Measurements from ENCODE around the gene SGK2. TPM values are rescaled to one million over a fixed set of nuclear protein-coding genes. Genes with fewer than 3 reads are reported as not detected.

SGK2 gene
- total RNA-seq, 2 experiments from 2014 or later = 0.41 to 0.48 TPM

- intact Hi-C loops (cut with micrococcal nuclease; ENCODE audit: unreplicated experiment) = no loop called here
- no peak for DNase-seq (ENCODE audit: low spot score)
- Histone ChIP-seq H3K9me2 (ENCODE audit: insufficient read depth, low read length) (no peaks in the 10 kb centered on the region), H3K4me1 (ENCODE audit: insufficient read depth, low read length, poor library complexity, severe bottlenecking) (no peaks in the 10 kb centered on the region), H3K27ac (ENCODE audit: low read depth, low read length, poor library complexity, severe bottlenecking) (no peak overlapping the region), H4K20me1 (ENCODE audit: insufficient read depth, low read length) (no peaks in the 10 kb centered on the region), H3K4me2 (ENCODE audit: low read length) (no peak overlapping the region), H3K79me2 (ENCODE audit: insufficient read depth, low read depth, low read length) (no peaks in the 10 kb centered on the region), H3K9me3 (ENCODE audit: low read length) (no peaks in the 10 kb centered on the region), H3K36me3 (ENCODE audit: insufficient read depth, low read length) (no peaks in the 10 kb centered on the region), H2AFZ (ENCODE audit: low read length) (no peak overlapping the region), H3K4me3 (ENCODE audit: low read depth, low read length, poor library complexity, severe bottlenecking) (no peak overlapping the region)
- TF ChIP-seq EZH2phosphoT487 (IDR thresholded peaks at IDR 0.05; ENCODE audit: borderline replicate concordance, low read depth, low read length) = no peak
- no peak for TF ChIP-seq CTCF (conservative IDR thresholded peaks at IDR 0.05; ENCODE audit: low read length)
- POLR2A ChIA-PET = no interaction called here
- CTCF ChIA-PET (ENCODE audit: unreplicated experiment) = interaction anchor here (0.6 kb wide), 1 partner anchor 85 kb away, joined by 3 read pairs; no protein-coding TSS in a partner anchor
- no TSS peak for BruUV-seq (replicated peaks)
These were observed 27.8 kb upstream of the SGK2 start for GRCh38 chr20:43531091-43531443.

- ChIA-PET CTCF (ENCODE audit: unreplicated experiment) (no interaction called here), POLR2A (interaction anchor here (1.0 kb wide), 1 partner anchor 10 kb away, joined by 5 read pairs; no protein-coding TSS in a partner anchor)
- Histone ChIP-seq H3K9me2 (ENCODE audit: insufficient read depth, low read length) (no peaks in the 10 kb centered on the region), H3K4me2 (ENCODE audit: low read length) (no peak overlapping the region), H3K4me1 (ENCODE audit: insufficient read depth, low read length, poor library complexity, severe bottlenecking) (no peaks in the 10 kb centered on the region), H4K20me1 (ENCODE audit: insufficient read depth, low read length) (no peaks in the 10 kb centered on the region), H3K79me2 (ENCODE audit: insufficient read depth, low read depth, low read length) (no peaks in the 10 kb centered on the region), H3K27ac (ENCODE audit: low read depth, low read length, poor library complexity, severe bottlenecking) (no peak overlapping the region), H3K9me3 (ENCODE audit: low read length) (no peaks in the 10 kb centered on the region), H3K4me3 (ENCODE audit: low read depth, low read length, poor library complexity, severe bottlenecking) (no peak overlapping the region), H3K36me3 (ENCODE audit: insufficient read depth, low read length) (no peaks in the 10 kb centered on the region; the same call in 1 of the 2 replicates), H2AFZ (ENCODE audit: low read length) (no peak overlapping the region)
- BruUV-seq (replicated peaks) = no TSS peak
- TF ChIP-seq CTCF (conservative IDR thresholded peaks at IDR 0.05; ENCODE audit: low read length) (no peak), EZH2phosphoT487 (IDR thresholded peaks at IDR 0.05; ENCODE audit: borderline replicate concordance, low read depth, low read length) (no peak)
- intact Hi-C loops (cut with micrococcal nuclease; ENCODE audit: unreplicated experiment) = no loop called here
- DNase-seq (ENCODE audit: low spot score) = no peak
These were observed 26.3 kb upstream of the SGK2 start for GRCh38 chr20:43532416-43533055.

GRCh38 chr20:43533060-43533459 lies 25.8 kb upstream of the SGK2 start:
- no peak for DNase-seq (ENCODE audit: low spot score)
- H2AFZ ChIP-seq (ENCODE audit: low read length) = no peak overlapping the region
- no peak overlapping the region for H3K4me2 ChIP-seq (ENCODE audit: low read length)
- no peak overlapping the region for H3K27ac ChIP-seq (ENCODE audit: low read depth, low read length, poor library complexity, severe bottlenecking)
- no peak overlapping the region for H3K4me3 ChIP-seq (ENCODE audit: low read depth, low read length, poor library complexity, severe bottlenecking)
- CTCF ChIA-PET (ENCODE audit: unreplicated experiment) = no interaction called here
- H3K36me3 ChIP-seq (ENCODE audit: insufficient read depth, low read length) = no peaks in the 10 kb centered on the region; the same call in 1 of the 2 replicates
- H3K9me3 ChIP-seq (ENCODE audit: low read length) = no peaks in the 10 kb centered on the region
- H4K20me1 ChIP-seq (ENCODE audit: insufficient read depth, low read length) = no peaks in the 10 kb centered on the region
- no peaks in the 10 kb centered on the region for H3K4me1 ChIP-seq (ENCODE audit: insufficient read depth, low read length, poor library complexity, severe bottlenecking)
- TF ChIP-seq CTCF (conservative IDR thresholded peaks at IDR 0.05; ENCODE audit: low read length) = no peak
- TF ChIP-seq EZH2phosphoT487 (IDR thresholded peaks at IDR 0.05; ENCODE audit: borderline replicate concordance, low read depth, low read length) = no peak
- POLR2A ChIA-PET = interaction anchor here (1.0 kb wide), 1 partner anchor 9 kb away, joined by 5 read pairs; no protein-coding TSS in a partner anchor
- H3K79me2 ChIP-seq (ENCODE audit: insufficient read depth, low read depth, low read length) = no peaks in the 10 kb centered on the region
- H3K9me2 ChIP-seq (ENCODE audit: insufficient read depth, low read length) = no peaks in the 10 kb centered on the region
- intact Hi-C loops (cut with micrococcal nuclease; ENCODE audit: unreplicated experiment) = no loop called here
- BruUV-seq (replicated peaks) = no TSS peak
